K562 (cell line): Measurements from ENCODE around the gene PRKG1. TPM values are rescaled to one million over a fixed set of nuclear protein-coding genes. Genes with fewer than 3 reads are reported as not detected.

Experiments
- ARHGAP35 ChIP-seq: fragments of 450-650 bp; IDR thresholded peaks from 2 replicates; pipeline ENCODE4 v1.6.1; 2018; ENCODE audit not compliant: partially characterized antibody
- GATA2 ChIP-seq: sonication (generic); formaldehyde crosslinking; IDR thresholded peaks from 2 replicates; pipeline ENCODE4 v1.4.0; 2020; ENCODE audit warnings: mild to moderate bottlenecking, missing genetic modification reagents
- polyA plus RNA-seq, 8 experiments: library from polyadenylated mRNA; depleted of rRNA in 4 of 8; stranded (reverse) in 5 of 8; unstranded in 3 of 8; fragments of >200 nt; fragmentation: Nextera tagmentation in 2 of 8; fragmentation: Illumina TruSeq in 1 of 8; extraction: Ambion mirVana in 2 of 8; extraction: Trizol in 1 of 8; gene quantifications; 2 replicates each; pipeline versions ENCODE4 v1.2.1 to v1.2.3, GENCODE V29; 2011 to 2014; ENCODE audit warnings: inconsistent platforms in 1 of 8, missing spikeins in 1 of 8
- total RNA-seq, 7 experiments: library from RNA; depleted of rRNA in 6 of 7; stranded (reverse); fragments of >200 nt in 6 of 7; fragmentation: Illumina TruSeq in 2 of 7; extraction: Trizol in 2 of 7; gene quantifications; 2 replicates each; pipeline versions ENCODE4 v1.2.1 to v1.2.3, GENCODE V29; 2011 to 2021; ENCODE audit warnings: low replicate concordance in 1 of 7
- TF ChIP-seq, protein P1 (sequence below): fragments of 450-650 bp; IDR thresholded peaks from 2 replicates; pipeline ENCODE4 v1.6.1; 2017; ENCODE audit warnings: antibody characterized with exemption, mild to moderate bottlenecking
- TF ChIP-seq, protein P2 (sequence below): fragments of 450-650 bp; formaldehyde crosslinking; IDR thresholded peaks from 2 replicates; pipeline ENCODE4 v1.4.0; 2020; ENCODE audit warnings: mild to moderate bottlenecking, moderate library complexity
- TF ChIP-seq, protein P3 (sequence below): sonication (generic); formaldehyde crosslinking; IDR thresholded peaks from 2 replicates; pipeline ENCODE4 v1.8.0; 2022; ENCODE audit warnings: mild to moderate bottlenecking, missing genetic modification reagents, borderline replicate concordance

PRKG1 gene
- total and polyA plus RNA-seq, 9 of the 15 experiments (the other 6 are each of a cell fraction or from before 2014, with no cell fraction given) = 0.22 TPM; not detected in 8

DNA sequence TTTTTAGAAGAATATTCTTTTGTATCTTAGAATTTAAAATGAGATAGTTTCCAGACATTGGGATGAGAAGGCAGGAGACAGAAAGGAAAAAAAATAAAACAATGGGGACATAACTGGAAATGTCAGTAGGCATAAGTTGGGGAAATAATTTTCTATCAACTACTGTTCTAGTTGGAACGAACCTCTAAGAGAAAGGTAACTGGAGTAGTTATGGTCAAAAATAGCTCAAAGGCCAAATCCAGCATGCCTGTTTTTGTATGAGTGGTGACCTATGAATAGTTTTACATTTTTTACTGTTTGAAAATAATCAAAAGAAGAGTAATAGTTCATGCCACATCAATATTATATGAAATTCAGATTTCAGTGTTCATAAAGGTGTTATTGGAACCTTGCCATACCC lies 877.3 kb downstream of the PRKG1 start (continued):
- TF ChIP-seq, protein P1, sequence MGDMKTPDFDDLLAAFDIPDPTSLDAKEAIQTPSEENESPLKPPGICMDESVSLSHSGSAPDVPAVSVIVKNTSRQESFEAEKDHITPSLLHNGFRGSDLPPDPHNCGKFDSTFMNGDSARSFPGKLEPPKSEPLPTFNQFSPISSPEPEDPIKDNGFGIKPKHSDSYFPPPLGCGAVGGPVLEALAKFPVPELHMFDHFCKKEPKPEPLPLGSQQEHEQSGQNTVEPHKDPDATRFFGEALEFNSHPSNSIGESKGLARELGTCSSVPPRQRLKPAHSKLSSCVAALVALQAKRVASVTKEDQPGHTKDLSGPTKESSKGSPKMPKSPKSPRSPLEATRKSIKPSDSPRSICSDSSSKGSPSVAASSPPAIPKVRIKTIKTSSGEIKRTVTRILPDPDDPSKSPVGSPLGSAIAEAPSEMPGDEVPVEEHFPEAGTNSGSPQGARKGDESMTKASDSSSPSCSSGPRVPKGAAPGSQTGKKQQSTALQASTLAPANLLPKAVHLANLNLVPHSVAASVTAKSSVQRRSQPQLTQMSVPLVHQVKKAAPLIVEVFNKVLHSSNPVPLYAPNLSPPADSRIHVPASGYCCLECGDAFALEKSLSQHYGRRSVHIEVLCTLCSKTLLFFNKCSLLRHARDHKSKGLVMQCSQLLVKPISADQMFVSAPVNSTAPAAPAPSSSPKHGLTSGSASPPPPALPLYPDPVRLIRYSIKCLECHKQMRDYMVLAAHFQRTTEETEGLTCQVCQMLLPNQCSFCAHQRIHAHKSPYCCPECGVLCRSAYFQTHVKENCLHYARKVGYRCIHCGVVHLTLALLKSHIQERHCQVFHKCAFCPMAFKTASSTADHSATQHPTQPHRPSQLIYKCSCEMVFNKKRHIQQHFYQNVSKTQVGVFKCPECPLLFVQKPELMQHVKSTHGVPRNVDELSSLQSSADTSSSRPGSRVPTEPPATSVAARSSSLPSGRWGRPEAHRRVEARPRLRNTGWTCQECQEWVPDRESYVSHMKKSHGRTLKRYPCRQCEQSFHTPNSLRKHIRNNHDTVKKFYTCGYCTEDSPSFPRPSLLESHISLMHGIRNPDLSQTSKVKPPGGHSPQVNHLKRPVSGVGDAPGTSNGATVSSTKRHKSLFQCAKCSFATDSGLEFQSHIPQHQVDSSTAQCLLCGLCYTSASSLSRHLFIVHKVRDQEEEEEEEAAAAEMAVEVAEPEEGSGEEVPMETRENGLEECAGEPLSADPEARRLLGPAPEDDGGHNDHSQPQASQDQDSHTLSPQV = no peak
- TF ChIP-seq ARHGAP35 = no peak
- TF ChIP-seq, protein P2, sequence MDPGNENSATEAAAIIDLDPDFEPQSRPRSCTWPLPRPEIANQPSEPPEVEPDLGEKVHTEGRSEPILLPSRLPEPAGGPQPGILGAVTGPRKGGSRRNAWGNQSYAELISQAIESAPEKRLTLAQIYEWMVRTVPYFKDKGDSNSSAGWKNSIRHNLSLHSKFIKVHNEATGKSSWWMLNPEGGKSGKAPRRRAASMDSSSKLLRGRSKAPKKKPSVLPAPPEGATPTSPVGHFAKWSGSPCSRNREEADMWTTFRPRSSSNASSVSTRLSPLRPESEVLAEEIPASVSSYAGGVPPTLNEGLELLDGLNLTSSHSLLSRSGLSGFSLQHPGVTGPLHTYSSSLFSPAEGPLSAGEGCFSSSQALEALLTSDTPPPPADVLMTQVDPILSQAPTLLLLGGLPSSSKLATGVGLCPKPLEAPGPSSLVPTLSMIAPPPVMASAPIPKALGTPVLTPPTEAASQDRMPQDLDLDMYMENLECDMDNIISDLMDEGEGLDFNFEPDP (CRISPR knock-in tag) = no peak
- TF ChIP-seq GATA2 = no peak
- TF ChIP-seq, protein P3, sequence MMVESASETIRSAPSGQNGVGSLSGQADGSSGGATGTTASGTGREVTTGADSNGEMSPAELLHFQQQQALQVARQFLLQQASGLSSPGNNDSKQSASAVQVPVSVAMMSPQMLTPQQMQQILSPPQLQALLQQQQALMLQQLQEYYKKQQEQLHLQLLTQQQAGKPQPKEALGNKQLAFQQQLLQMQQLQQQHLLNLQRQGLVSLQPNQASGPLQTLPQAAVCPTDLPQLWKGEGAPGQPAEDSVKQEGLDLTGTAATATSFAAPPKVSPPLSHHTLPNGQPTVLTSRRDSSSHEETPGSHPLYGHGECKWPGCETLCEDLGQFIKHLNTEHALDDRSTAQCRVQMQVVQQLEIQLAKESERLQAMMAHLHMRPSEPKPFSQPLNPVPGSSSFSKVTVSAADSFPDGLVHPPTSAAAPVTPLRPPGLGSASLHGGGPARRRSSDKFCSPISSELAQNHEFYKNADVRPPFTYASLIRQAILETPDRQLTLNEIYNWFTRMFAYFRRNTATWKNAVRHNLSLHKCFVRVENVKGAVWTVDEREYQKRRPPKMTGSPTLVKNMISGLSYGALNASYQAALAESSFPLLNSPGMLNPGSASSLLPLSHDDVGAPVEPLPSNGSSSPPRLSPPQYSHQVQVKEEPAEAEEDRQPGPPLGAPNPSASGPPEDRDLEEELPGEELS (CRISPR knock-in tag) = no peak
